Fibroblast of the aortic adventitia (primary cell): Measurements from ENCODE around the gene HOXD1. TPM values are rescaled to one million over a fixed set of nuclear protein-coding genes. Genes with fewer than 3 reads are reported as not detected.

ENCODE experiments used
- DNase-seq: peaks from one replicate; pipeline ENCODE4 v3.0.0-alpha.2; 2010; ENCODE audit warnings: low read depth
- H3K4me3 ChIP-seq: 2 replicates; pipeline ENCODE4 v1.5.1; 2011; ENCODE audit warnings: low read depth, mild to moderate bottlenecking, control low read depth, low read length, moderate library complexity
- total RNA-seq: library from RNA; depleted of rRNA; stranded (reverse); fragments of >200 nt; gene quantifications from 2 replicates; pipeline ENCODE4 v1.2.3, GENCODE V29; 2012; ENCODE audit warnings: low replicate concordance
- TF ChIP-seq, protein P1 (sequence below): IDR thresholded peaks from 2 replicates; pipeline ENCODE4 v1.5.1; 2011; ENCODE audit warnings: mild to moderate bottlenecking, low read length, control low read depth, inconsistent platforms; ENCODE audit not compliant: insufficient read depth

HOXD1 gene
- total RNA-seq, 1 donor: not detected

DNA sequence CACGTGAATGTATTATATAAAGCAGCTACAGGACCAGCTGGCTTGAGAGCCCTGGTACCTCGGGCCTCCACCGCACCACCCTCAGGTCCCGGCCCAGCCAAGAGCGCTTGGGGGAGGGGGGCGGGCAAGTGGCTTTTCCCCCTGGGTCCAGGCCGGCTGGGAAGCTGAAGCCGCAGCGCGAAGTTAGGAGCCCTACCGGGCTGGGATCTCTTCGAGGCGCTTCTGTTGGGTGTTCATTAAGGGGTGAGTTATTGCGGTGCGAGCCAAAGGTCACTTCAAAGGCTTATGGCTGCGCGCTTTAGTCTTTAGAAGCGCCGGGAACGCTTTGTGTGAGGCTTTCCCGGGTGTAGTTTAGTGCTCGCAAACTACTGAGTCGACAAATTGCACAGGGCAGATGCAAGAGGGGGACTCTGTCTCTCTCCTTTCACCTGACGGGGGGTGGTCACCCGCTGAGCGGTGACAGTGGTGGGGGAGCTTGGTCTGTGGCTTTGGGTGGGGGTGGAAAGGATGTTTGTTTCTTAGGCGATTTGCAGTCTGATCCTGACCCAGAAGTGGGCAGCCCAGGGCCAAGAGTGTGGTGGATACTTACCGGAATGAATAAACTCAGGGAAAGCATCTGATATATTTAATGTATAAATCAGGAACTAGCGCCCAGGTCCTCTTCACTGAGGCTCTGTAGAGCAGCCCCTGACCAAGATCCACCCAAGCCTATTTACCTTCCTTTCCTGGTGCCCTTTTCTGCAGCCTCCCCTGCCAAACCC lies 25.4 kb upstream of the HOXD1 start:
- TF ChIP-seq, protein P1, sequence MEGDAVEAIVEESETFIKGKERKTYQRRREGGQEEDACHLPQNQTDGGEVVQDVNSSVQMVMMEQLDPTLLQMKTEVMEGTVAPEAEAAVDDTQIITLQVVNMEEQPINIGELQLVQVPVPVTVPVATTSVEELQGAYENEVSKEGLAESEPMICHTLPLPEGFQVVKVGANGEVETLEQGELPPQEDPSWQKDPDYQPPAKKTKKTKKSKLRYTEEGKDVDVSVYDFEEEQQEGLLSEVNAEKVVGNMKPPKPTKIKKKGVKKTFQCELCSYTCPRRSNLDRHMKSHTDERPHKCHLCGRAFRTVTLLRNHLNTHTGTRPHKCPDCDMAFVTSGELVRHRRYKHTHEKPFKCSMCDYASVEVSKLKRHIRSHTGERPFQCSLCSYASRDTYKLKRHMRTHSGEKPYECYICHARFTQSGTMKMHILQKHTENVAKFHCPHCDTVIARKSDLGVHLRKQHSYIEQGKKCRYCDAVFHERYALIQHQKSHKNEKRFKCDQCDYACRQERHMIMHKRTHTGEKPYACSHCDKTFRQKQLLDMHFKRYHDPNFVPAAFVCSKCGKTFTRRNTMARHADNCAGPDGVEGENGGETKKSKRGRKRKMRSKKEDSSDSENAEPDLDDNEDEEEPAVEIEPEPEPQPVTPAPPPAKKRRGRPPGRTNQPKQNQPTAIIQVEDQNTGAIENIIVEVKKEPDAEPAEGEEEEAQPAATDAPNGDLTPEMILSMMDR: no peak
- DNase-seq: no peak
- H3K4me3 ChIP-seq: no peak overlapping the region

DNA sequence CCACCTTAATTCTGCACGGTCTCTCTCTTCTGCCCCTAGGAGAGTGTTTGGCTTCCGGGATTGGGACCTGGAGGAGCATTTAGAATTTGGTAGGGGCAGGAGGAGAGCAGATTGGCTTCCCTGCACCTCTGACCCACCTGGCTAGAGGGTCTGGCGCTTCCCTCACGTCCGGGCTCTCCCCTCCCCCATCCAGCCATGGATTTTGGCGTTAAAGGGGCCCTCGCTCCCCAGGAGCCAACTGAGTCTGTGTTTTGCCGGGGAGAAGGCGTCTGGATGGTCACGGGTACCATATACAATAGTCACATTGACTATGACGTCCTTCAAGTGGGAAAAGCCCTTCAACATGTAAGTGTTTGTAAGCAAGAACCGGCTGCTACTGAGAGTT lies 24.8 kb upstream of the HOXD1 start:
- TF ChIP-seq, protein P1: no peak
- no peak overlapping the region for H3K4me3 ChIP-seq
- DNase-seq: no peak

DNA sequence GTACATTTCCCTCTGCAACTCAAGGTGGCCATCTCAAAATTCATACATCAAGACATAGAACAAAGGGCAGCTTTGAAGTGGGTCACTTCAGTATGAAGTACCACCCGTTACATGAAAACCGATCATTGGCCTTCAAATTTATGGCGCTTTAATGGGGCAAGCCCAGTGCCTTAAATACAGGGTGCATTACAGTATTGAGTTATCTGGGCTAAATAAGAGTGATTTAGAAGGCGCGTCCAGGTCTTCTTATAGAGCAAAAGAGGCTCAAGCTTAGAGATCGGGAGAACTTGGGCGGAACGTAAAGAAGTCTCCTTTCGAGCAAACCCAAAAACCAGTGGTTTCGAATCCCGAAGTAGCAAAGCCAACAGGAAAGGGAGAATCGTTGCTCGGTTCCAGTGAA lies 24.3 kb upstream of the HOXD1 start:
- TF ChIP-seq, protein P1: no peak
- no peak for DNase-seq
- no peak overlapping the region for H3K4me3 ChIP-seq

DNA sequence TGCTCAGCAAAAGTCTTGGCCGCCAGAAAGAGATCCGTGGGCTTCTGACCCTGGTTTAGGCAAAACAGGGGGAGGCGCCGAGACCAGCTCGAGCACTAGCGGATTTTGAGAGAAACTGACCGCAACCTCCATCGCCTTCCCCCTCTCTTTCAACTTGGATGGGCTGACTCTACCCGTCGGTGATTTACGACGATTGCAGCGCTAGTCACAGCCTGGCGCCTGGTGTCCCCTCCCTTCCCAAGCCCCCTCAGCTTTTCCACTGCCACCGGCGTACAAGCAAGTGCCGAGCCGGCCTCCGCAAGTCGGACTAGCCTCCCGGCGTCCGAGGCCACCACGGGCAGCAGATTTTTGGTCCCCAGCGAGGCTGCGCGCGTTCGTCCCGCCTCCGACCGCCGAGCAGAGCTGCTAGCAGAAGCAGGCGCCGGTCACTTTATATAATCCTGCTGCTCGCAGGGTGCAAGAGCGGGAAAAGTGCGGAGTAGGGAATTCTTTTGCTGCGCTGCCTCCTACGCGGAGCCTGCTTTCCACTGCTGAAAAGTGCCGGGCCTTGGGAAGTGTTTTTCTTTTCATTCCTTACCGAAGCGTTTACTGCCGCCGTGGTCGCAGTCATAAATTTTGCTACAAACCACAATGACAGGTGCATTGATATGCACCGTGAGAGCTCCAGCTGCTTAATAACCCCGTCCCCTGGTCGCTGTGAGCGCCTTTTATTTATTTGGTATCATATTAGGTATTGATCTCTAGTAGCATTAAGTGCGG lies 23.7 kb upstream of the HOXD1 start:
- TF ChIP-seq, protein P1: no peak
- no peak overlapping the region for H3K4me3 ChIP-seq
- no peak for DNase-seq

DNA sequence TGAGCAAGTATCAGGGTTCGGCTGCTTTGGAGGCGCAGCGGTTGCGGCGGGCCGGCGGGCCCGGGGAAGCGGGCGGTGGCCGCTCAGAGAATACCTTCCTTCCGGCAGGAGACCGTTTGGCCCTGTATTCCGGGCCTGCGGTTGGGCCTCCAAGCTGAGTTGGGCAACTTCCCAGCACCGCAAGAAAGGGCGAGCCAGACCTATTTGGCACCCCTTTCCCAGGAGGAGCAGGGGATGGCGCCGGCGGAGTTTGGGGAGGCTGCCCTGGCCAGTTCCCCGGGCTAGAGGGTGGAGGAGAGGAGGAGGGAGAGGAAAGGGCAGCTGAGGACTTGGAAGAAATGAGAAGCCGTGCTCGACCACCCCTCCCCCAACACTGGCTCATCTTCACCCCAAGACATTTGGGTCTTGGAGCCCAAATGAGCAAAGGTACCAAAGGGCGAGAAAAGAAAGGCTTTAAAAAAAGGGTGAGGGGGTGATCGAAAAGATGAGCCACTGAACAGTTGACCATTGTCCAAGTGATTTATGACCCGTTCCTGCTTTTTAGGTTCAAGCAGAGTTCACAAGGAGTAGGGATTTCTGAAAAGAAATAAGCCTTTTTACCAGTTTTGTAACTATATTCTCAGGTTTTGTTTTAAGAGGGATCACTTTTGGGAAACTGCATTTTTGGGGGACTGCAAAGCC lies 23.0 kb upstream of the HOXD1 start:
- H3K4me3 ChIP-seq: no peak overlapping the region
- TF ChIP-seq, protein P1: no peak
- DNase-seq: no peak

DNA sequence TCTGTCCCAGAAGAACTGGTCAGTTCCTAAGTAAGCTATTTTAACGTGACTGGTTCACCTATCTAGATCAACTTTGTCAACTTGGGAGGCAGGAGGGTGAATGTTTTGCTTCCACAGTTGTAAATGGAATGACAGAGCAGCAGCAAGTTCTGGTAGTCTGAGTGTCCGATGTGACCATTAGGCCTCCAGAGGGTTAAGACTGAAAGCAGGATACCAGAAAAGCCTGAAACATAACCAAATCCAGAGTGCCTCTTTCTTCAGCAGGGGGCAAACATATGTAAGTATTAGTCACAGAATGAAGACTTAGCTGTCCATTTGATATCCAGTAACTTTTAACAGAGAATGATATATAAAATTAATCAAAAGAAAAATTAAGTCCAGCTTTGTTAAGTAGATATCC lies 22.2 kb upstream of the HOXD1 start:
- no peak overlapping the region for H3K4me3 ChIP-seq
- TF ChIP-seq, protein P1: no peak
- no peak for DNase-seq
